EH (cell line): ENCODE data around the gene CDC42BPG.
A peak's percentile ranks its signal among the peaks of the same experiment; 100 is the strongest.
"Not testable (repeated sequence)": the region's sequence is repeated elsewhere in the genome, so short reads cannot be mapped to it uniquely, and the experiment has no call there.

Source experiments
- DNase-seq: peaks from one replicate; pipeline ENCODE4 v3.0.0-alpha.2; 2015; ENCODE audit warnings: low read depth

The CDC42BPG gene

DNA sequence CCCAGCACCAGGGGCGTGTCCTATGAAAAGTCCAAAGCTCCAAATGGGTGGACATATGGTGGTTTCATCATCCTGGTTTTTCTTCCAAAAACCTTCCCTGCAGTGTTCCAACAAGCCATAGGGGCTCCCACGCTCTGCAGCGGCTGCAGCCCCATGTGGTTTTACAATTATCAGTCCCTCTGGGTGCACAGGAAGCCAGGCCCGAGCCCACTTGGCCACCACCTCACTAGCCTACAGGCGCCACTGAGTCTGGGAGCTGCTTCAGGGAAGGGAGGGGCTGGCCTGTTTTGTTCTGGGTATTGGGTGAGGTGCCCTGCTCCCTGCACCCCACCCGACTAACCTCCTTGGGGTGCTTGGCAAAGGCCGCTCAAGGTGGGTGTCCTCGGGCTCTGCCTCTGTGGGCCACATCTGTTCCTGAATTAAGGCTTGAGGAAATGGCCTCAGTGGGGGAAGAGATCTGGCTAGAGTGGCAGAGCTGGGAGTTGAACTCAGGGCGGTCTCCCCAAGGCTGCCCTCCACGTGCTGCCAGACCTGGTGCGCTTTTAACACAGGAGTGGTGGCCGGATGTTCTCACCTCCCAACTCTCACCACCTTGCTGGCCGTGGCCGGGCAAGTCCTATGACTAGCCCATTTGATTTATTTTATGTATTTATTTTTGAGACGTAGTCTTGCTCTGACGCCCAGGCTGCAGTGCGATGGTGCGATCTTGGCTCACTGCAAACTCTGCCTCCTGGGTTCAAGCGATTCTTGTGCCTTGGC is 5.3 kb upstream of the CDC42BPG start:
- DNase-seq: peak; percentile 44

DNA sequence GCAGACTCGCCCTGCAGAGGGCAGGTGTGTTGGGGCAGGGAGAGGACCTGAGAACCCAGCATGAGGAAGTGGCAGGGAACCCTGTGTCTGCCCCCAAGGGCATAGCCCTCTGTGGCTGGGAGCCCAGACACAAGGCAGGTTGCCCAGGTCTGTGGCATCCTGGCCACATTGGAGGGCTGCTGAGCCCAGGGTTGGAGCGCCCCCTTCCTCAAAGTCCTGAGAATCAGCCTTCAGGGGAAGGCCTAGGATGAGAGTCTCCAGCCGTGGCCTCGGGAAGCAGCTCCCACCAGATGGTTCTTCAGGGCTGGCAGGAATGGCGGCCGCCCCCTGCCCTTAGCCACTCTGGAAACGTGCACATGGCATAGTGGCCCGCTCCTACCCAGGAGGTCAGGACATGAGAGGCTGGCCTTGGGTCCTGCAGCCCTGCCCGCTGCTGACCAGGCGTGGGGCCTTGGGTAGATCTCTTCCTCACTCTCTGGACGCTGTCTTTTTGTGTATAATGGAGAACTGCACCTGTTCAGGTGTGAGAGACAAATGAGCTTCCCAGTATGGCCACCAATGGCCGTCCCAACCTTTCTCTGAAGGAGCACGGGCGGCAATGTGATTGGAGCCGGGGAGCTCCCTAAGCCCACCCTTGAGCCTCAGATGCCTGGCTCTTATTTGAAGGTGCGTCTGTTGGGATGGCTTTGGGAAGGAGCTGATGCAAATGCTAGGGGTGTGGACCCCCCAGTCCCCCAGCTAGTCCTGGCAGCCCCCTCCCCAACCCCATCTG is 4.6 kb upstream of the CDC42BPG start:
- DNase-seq: no peak

- DNase-seq: no peak
Observed at GRCh38 chr11:64848214-64848825, 3.9 kb upstream of the CDC42BPG start.

GRCh38 chr11:64846998-64847666 is 2.7 kb upstream of the CDC42BPG start:
- DNase-seq: peak; percentile 90

DNA sequence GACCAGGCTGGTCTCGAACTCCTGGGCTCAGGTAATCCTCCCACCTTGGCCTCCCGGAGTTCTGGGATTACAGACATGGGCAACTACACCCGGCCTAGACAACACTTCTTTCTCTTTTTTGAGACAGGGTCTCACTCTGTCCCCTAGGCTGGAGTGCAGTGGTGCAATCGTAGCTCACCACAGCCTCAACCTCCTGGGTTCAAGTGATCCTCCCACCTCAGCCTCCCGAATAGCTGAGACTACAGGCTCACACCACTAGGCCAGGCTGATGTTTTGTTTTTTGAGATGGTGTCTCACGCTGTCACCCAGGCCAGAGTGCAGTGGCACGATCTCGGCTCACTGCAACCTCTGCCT is 1.3 kb upstream of the CDC42BPG start:
- DNase-seq: not testable (repeated sequence)

DNA sequence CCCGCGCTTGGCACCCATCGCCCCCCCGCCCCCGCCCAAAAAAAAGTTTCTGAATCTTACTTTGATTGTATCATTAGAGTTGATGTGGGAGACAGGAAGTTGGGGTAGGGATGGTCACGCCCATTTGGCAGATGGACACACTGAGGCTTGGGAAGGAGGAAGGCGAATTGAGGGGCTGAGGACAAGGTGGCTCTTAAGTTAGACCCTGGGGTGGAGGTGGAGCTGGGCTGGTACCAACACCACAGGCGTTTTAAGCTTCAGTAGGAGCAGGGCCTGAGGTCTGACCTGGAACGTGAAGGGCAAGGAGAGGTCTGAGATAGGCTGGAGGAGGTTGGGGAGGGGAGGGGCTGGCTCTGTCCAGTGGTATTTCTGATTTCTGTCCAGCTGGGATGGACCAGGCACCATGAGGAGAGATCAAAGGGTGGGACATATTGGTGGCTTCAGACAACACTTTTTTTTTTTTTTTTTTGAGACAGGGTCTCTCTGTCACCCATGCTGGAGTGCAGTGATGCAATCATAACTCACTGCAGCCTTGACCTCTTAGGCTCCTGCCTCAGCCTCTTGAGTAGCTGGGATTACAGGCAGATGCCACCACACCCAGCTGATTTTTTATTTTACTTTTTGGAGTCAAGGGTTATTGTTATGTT is 799 bp upstream of the CDC42BPG start:
- no peak for DNase-seq

- DNase-seq: no peak
Observed at GRCh38 chr11:64843686-64844329, 645 bp downstream of the CDC42BPG start.

- no peak for DNase-seq
Observed at GRCh38 chr11:64842851-64843685, 1.4 kb downstream of the CDC42BPG start.

DNA sequence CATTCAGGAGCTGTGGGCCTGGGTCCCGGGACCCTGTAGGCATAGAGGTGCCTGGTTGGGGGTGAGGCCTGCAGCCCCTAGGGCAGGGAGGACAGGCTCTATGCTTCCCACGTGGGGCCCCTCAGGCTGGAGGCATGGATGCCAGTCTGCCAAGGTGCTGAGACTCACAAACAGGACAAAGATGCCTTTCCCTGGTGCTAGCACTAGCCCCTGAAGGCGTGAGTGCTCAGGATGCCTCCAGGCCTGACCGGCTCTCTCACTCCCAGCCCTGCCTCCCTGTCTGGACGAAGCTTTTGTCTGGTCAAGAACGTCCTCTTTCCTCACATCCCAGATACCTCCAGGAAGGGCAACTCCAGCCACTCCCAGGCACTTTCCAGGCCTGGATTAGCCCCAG is 2.1 kb downstream of the CDC42BPG start:
- no peak for DNase-seq

DNA sequence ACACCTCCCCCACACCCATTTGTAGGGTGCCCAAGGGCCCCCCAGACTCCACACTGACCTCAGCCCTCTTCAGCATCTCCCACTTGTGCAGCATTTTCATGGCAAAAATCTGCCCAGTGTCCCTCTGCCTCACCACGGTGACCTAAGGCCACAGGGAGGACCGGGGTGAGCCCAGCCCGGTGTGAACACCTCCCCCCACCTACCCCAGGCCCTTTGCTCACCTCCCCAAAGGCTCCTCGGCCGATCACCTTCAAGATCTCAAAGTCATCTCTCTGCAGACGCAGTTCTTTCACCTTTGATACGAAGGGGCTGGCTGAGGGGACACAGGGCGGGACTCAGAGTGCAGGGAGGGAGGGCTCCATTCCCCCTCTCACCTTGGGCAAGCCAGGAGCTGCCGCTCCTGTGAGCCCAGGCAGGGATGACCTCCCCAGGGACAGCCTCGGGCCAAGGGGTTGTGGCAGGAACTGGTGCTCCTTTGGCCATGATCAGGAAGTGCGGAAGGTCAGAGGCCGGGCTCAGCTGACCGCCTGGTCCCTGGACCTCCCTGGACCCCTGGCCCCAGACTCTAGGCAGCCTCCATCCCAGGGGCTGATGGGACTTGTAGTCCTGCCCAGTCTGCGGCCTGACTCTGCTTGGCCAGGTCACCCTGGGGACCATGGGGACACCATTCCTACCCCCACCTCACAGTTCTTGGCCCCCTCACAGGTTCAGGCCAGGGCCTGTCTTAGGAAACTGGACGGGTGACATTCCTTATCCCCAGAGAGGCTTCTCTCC is 2.7 kb downstream of the CDC42BPG start:
- no peak for DNase-seq

DNA sequence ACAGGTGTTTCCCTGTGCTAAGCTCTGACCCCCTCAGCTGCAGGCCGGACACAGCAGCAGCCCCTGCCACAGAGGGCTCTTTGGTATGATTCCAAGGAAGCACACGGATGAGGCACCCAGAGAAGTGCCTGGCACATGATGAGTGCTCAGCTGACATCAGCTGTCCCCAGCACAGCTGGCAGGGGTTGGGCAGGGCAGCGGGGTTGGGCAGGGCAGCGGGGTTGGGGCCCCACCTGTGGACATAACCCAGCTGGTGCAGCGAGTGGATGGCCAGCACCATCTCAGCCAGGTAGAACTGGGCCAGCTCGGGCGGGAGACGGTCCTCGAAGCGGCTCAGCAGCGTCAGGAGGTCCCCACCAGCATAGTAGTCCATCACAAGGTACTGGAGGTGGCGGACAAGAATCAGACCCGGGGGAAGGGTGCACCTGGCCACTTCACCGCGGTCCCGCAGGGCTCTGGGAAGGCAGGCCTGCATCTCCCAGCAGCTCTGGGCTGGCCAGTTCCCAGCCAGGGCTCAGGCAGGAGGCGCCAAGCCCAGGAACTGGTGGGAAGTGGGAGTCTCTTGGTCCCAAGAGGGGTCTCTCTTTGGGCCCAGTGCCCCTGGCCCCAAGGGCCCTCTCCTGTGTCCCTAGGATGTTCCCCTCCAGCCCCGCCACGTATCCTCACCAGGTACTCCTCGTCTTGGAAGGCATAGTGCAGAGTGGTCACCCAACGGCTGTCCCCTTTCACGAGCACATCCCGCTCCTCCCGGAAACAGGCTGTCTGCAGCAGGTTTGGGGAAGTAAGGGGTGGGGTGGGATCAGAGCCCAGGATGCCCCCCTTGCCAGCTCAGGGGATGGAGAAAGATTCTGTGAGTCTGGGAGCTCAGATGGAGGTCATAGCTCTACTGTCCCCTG is 4.3 kb downstream of the CDC42BPG start:
- DNase-seq: no peak

DNA sequence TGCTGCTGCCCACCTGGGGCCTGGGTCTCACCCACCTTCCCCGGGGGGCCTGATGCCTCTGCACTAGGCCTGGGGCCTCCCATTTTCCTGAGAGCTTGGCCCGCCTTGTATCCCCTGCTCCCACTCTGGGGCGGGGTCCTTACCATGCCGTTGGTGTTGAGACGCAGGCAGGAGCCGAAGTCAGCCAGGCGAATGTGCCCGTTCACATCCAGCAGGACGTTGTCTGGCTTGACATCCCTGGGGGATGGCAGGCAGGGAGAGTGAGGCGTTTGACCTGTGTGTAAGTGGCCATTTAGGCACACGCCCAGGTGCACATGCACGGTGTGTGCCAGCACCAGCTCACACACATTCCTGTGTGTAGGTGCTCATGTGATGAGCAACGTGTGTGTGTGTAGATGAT is 5.1 kb downstream of the CDC42BPG start:
- no peak for DNase-seq

GRCh38 chr11:64838600-64839334 is 5.7 kb downstream of the CDC42BPG start:
- no peak for DNase-seq

DNA sequence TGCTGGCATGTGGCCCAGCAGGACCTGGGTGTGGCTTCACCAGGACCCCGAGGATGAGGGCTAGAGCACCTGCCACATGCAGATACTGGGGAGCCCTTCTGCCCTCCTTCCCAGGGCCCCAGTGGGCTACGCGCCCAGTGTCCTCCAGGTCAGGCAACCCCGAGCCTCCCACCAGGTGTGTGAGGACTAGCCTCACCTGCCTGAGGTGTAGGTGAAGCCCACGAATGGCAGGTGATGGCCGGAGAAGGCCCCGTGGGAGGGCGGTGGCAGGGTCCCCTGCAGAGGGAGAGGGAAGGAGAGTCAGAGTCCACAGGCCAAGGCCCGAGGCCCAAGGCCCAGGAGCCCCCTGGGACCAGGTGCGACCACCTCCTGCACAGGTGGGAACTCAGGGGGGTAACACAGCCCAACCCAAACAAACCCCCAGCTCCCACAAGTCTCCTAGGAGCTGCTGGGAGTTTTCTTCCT is 6.5 kb downstream of the CDC42BPG start:
- no peak for DNase-seq

DNA sequence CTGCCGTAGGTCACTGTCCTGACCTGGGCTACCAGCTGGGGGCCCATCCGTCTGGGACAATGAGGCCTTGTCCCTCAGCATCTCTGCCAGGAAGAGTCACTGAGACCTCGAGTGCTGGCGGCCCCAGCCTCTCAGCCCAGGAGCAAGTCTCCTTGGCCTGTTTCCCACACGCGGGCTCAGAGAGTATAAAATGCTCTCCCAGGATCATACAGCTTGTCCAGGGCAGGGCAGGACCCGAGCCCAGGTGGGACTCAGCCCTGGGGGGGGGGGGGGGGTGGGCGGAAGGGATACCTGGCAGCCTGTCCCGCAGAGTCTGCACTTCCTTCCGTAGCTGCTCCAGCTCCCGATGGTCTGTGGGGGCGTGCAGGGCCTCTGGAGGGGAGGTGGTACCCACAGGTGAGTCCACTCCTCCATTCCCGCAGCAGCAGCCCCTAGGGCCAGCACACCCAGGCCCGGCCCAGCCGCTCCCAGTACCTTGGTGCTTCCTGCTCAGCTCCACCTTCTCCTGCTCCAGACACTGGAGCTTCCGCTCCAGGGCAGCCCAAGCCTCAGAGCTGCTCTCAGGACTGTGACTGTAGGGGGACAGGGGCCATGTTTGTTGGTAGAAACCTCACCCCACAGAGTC is 7.9 kb downstream of the CDC42BPG start:
- no peak for DNase-seq

- no peak for DNase-seq
Observed at GRCh38 chr11:64835616-64836447, 8.6 kb downstream of the CDC42BPG start.
